Measurements from ENCODE around the gene TRIP10.

- no peak for TF ChIP-seq CTCF (IDR thresholded peaks at IDR 0.05; ENCODE audit: low read length)
- no peak for TF ChIP-seq EZH2 (optimal IDR thresholded peaks at IDR 0.05; ENCODE audit: low read depth, low read length)
These were observed 55.4 kb downstream of the TRIP10 start for GRCh38 chr19:6794686-6795431.

Measured in MM.1S (cell line).